HG02798 (cell line): Measurements from ENCODE around the gene INO80C.

Experiments used
- ATAC-seq: cut with Tn5 transposase; IDR thresholded peaks from one replicate; pipeline ENCODE4 v1.9.1; 2021; ENCODE audit warnings: mild to moderate bottlenecking; ENCODE audit not compliant: unreplicated experiment, poor library complexity

Gene INO80C

GRCh38 chr18:35497370-35498197, at the start of gene INO80C:
INO80C (minus strand) TSS chr18:35497960; CDS start chr18:35497874, 86 bp downstream.
- peak; percentile 97 for ATAC-seq

GRCh38 chr18:35547008-35547605, 49.3 kb upstream of the INO80C start:
- ATAC-seq: no peak

- ATAC-seq: no peak
Measured at GRCh38 chr18:35542356-35542755, 44.6 kb upstream of the INO80C start.

GRCh38 chr18:35535297-35535696, 37.5 kb upstream of the INO80C start:
- ATAC-seq: no peak

GRCh38 chr18:35533916-35534405, 36.2 kb upstream of the INO80C start:
- no peak for ATAC-seq

GRCh38 chr18:35528749-35529274, 31.1 kb upstream of the INO80C start:
- ATAC-seq: no peak

GRCh38 chr18:35526495-35527059, 28.8 kb upstream of the INO80C start:
- no peak for ATAC-seq

- no peak for ATAC-seq
Measured at GRCh38 chr18:35525795-35526494, 28.2 kb upstream of the INO80C start.

GRCh38 chr18:35524226-35524625, 26.5 kb upstream of the INO80C start:
- ATAC-seq: no peak

- ATAC-seq: no peak
Measured at GRCh38 chr18:35522130-35522959, 24.6 kb upstream of the INO80C start.

- no peak for ATAC-seq
Measured at GRCh38 chr18:35521133-35521532, 23.4 kb upstream of the INO80C start.

- ATAC-seq: no peak
Measured at GRCh38 chr18:35519148-35519899, 21.6 kb upstream of the INO80C start.

GRCh38 chr18:35517715-35518114, 20.0 kb upstream of the INO80C start:
- no peak for ATAC-seq

- no peak for ATAC-seq
Measured at GRCh38 chr18:35516789-35517188, 19.0 kb upstream of the INO80C start.

GRCh38 chr18:35516351-35516750, 18.6 kb upstream of the INO80C start:
- no peak for ATAC-seq

- ATAC-seq: no peak
Measured at GRCh38 chr18:35515460-35516130, 17.8 kb upstream of the INO80C start.

- no peak for ATAC-seq
Measured at GRCh38 chr18:35514752-35515459, 17.1 kb upstream of the INO80C start.

- no peak for ATAC-seq
Measured at GRCh38 chr18:35514283-35514682, 16.5 kb upstream of the INO80C start.
